Central memory CD8-positive, alpha-beta T cell (primary cell): ENCODE results near the gene TNRC6A.
"Not testable (repeated sequence)": the region's sequence is repeated elsewhere in the genome, so short reads cannot be mapped to it uniquely, and the experiment has no call there.

Source experiments
- ATAC-seq: fragments of 150-1000 bp; cut with Tn5 transposase; replicated peaks from 2 replicates; pipeline ENCODE4 v1.10.0; 2022; ENCODE audit warnings: mild to moderate bottlenecking, moderate FRiP score, moderate number of reproducible peaks; ENCODE audit not compliant: poor library complexity, severe bottlenecking; ENCODE audit errors: extremely low read depth
- DNase-seq, 2 donors: peaks; one replicate each; pipeline ENCODE4 v3.0.0; 2021; ENCODE audit warnings: low spot score in 2 of 2
- H3K27ac Mint-ChIP-seq: one replicate; pipeline ENCODE4 v1.8.0; 2022; ENCODE audit warnings: low read depth, mild to moderate bottlenecking, moderate library complexity, mixed read lengths
- H3K27me3 Mint-ChIP-seq: one replicate; pipeline ENCODE4 v1.8.0; 2022; ENCODE audit warnings: mixed read lengths
- H3K36me3 Mint-ChIP-seq: one replicate; pipeline ENCODE4 v1.8.0; 2022; ENCODE audit warnings: mild to moderate bottlenecking, moderate library complexity, mixed read lengths; ENCODE audit not compliant: insufficient read depth
- H3K4me1 Mint-ChIP-seq: one replicate; pipeline ENCODE4 v1.8.0; 2022; ENCODE audit warnings: mixed read lengths
- H3K4me3 Mint-ChIP-seq: one replicate; pipeline ENCODE4 v1.8.0; 2022; ENCODE audit warnings: mild to moderate bottlenecking, moderate library complexity, mixed read lengths
- H3K9me3 Mint-ChIP-seq: one replicate; pipeline ENCODE4 v1.8.0; 2022; ENCODE audit warnings: mixed read lengths

Gene TNRC6A

GRCh38 chr16:24699151-24699723 lies 30.2 kb upstream of the TNRC6A start:
- H3K27me3 Mint-ChIP-seq, result peaks cover 16% of the 10 kb centered on the region
- H3K36me3 Mint-ChIP-seq, result no peaks in the 10 kb centered on the region
- no peaks in the 10 kb centered on the region for H3K9me3 Mint-ChIP-seq
- no peak overlapping the region for H3K4me3 Mint-ChIP-seq
- DNase-seq (no peak), ATAC-seq (no peak)
- H3K27ac Mint-ChIP-seq, result no peak overlapping the region
- no peaks in the 10 kb centered on the region for H3K4me1 Mint-ChIP-seq

GRCh38 chr16:24700549-24701392 lies 28.7 kb upstream of the TNRC6A start:
- no peak for DNase-seq
- peaks cover 16% of the 10 kb centered on the region for H3K27me3 Mint-ChIP-seq
- H3K4me3 Mint-ChIP-seq, result no peak overlapping the region
- ATAC-seq, result no peak
- no peak overlapping the region for H3K27ac Mint-ChIP-seq
- H3K36me3 Mint-ChIP-seq, result no peaks in the 10 kb centered on the region
- no peaks in the 10 kb centered on the region for H3K9me3 Mint-ChIP-seq
- H3K4me1 Mint-ChIP-seq, result no peaks in the 10 kb centered on the region

- H3K4me1 Mint-ChIP-seq, result no peaks in the 10 kb centered on the region
- no peak overlapping the region for H3K4me3 Mint-ChIP-seq
- H3K27ac Mint-ChIP-seq, result no peak overlapping the region
- DNase-seq (no peak), ATAC-seq (no peak)
- peaks cover 16% of the 10 kb centered on the region for H3K27me3 Mint-ChIP-seq
- H3K36me3 Mint-ChIP-seq, result no peaks in the 10 kb centered on the region
- H3K9me3 Mint-ChIP-seq, result no peaks in the 10 kb centered on the region
These were observed 27.9 kb upstream of the TNRC6A start for GRCh38 chr16:24701521-24701951.

GRCh38 chr16:24707760-24708159 lies 21.7 kb upstream of the TNRC6A start:
- not testable (repeated sequence) for H3K27me3 Mint-ChIP-seq, DNase-seq, H3K36me3 Mint-ChIP-seq, H3K4me1 Mint-ChIP-seq, H3K4me3 Mint-ChIP-seq, ATAC-seq, H3K9me3 Mint-ChIP-seq, H3K27ac Mint-ChIP-seq

- H3K27me3 Mint-ChIP-seq, result peaks cover 9% of the 10 kb centered on the region
- H3K27ac Mint-ChIP-seq, result no peak overlapping the region
- H3K9me3 Mint-ChIP-seq, result no peaks in the 10 kb centered on the region
- ATAC-seq (no peak), DNase-seq (no peak)
- no peaks in the 10 kb centered on the region for H3K36me3 Mint-ChIP-seq
- no peaks in the 10 kb centered on the region for H3K4me1 Mint-ChIP-seq
- no peak overlapping the region for H3K4me3 Mint-ChIP-seq
These were observed 16.1 kb upstream of the TNRC6A start for GRCh38 chr16:24713379-24713778.

GRCh38 chr16:24717411-24717810 lies 12.0 kb upstream of the TNRC6A start:
- Mint-ChIP-seq H3K27ac (no peak overlapping the region), H3K9me3 (no peaks in the 10 kb centered on the region), H3K36me3 (no peaks in the 10 kb centered on the region), H3K4me3 (no peak overlapping the region), H3K27me3 (peaks cover 9% of the 10 kb centered on the region), H3K4me1 (no peaks in the 10 kb centered on the region)
- ATAC-seq, result no peak
- no peak for DNase-seq

GRCh38 chr16:24718967-24719521 lies 10.4 kb upstream of the TNRC6A start:
- Mint-ChIP-seq H3K4me1 (no peaks in the 10 kb centered on the region), H3K27ac (no peak overlapping the region), H3K27me3 (peaks cover 9% of the 10 kb centered on the region), H3K9me3 (no peaks in the 10 kb centered on the region), H3K36me3 (no peaks in the 10 kb centered on the region), H3K4me3 (no peak overlapping the region)
- no peak for ATAC-seq
- no peak for DNase-seq

GRCh38 chr16:24721830-24722238 lies 7.6 kb upstream of the TNRC6A start:
- no peaks in the 10 kb centered on the region for H3K36me3 Mint-ChIP-seq
- H3K27ac Mint-ChIP-seq, result no peak overlapping the region
- no peak for DNase-seq
- H3K27me3 Mint-ChIP-seq, result no peaks in the 10 kb centered on the region
- H3K9me3 Mint-ChIP-seq, result no peaks in the 10 kb centered on the region
- H3K4me1 Mint-ChIP-seq, result no peaks in the 10 kb centered on the region
- ATAC-seq, result no peak
- H3K4me3 Mint-ChIP-seq, result no peak overlapping the region

- no peaks in the 10 kb centered on the region for H3K27me3 Mint-ChIP-seq
- DNase-seq (no peak), ATAC-seq (no peak)
- H3K4me1 Mint-ChIP-seq, result no peaks in the 10 kb centered on the region
- peaks cover 1% of the 10 kb centered on the region for H3K36me3 Mint-ChIP-seq
- no peak overlapping the region for H3K27ac Mint-ChIP-seq
- no peaks in the 10 kb centered on the region for H3K9me3 Mint-ChIP-seq
- H3K4me3 Mint-ChIP-seq, result no peak overlapping the region
These were observed 5.8 kb upstream of the TNRC6A start for GRCh38 chr16:24723663-24724062.

- peak overlapping the region; percentile 34 for H3K4me3 Mint-ChIP-seq
- no peak for DNase-seq
- ATAC-seq, result no peak
- H3K27me3 Mint-ChIP-seq, result no peaks in the 10 kb centered on the region
- peak overlapping the region; percentile 56 for H3K27ac Mint-ChIP-seq
- peaks cover 22% of the 10 kb centered on the region for H3K36me3 Mint-ChIP-seq
- H3K4me1 Mint-ChIP-seq, result peaks cover 22% of the 10 kb centered on the region
- no peaks in the 10 kb centered on the region for H3K9me3 Mint-ChIP-seq
These were observed 1.4 kb upstream of the TNRC6A start for GRCh38 chr16:24728011-24728410.

- H3K4me1 Mint-ChIP-seq, result peaks cover 30% of the 10 kb centered on the region
- H3K36me3 Mint-ChIP-seq, result peaks cover 24% of the 10 kb centered on the region
- no peaks in the 10 kb centered on the region for H3K9me3 Mint-ChIP-seq
- ATAC-seq (peak; percentile 5), DNase-seq (no peak)
- H3K27me3 Mint-ChIP-seq, result no peaks in the 10 kb centered on the region
- peak overlapping the region; percentile 88 for H3K27ac Mint-ChIP-seq
- peak overlapping the region; percentile 100 for H3K4me3 Mint-ChIP-seq
These were observed 584 bp upstream of the TNRC6A start for GRCh38 chr16:24728891-24729242.

GRCh38 chr16:24729951-24730815 lies 732 bp downstream of the TNRC6A start:
- H3K4me1 Mint-ChIP-seq, result peaks cover 42% of the 10 kb centered on the region
- H3K27me3 Mint-ChIP-seq, result no peaks in the 10 kb centered on the region
- peaks cover 26% of the 10 kb centered on the region for H3K36me3 Mint-ChIP-seq
- DNase-seq (peak in 1 of 2 donors; percentile 13), ATAC-seq (peak; percentile 30)
- H3K9me3 Mint-ChIP-seq, result no peaks in the 10 kb centered on the region
- H3K27ac Mint-ChIP-seq, result peak overlapping the region; percentile 100
- peak overlapping the region; percentile 100 for H3K4me3 Mint-ChIP-seq
